SU-DHL-6 (cell line): ENCODE measurements around the gene SPATA32.

Experiments
- H2AFZ ChIP-seq: fragments of 200-600 bp; sonication (generic); 2 replicates; pipeline ENCODE4 v1.6.1; 2014; ENCODE audit warnings: low read depth, mild to moderate bottlenecking, moderate library complexity, mixed read lengths, antibody characterized with exemption, low read length; ENCODE audit not compliant: severe bottlenecking
- H3F3A ChIP-seq: fragments of 200-600 bp; shearing (Covaris generic); 2 replicates; pipeline ENCODE4 v1.6.0; 2016; ENCODE audit warnings: antibody characterized with exemption, mild to moderate bottlenecking; ENCODE audit not compliant: insufficient read depth
- H3K27ac ChIP-seq: fragments of 200-600 bp; sonication (generic); 2 replicates; pipeline ENCODE4 v1.5.1; 2016; ENCODE audit warnings: low read depth, mild to moderate bottlenecking, low read length, moderate library complexity, mixed read lengths
- H3K27me3 ChIP-seq: fragments of 200-600 bp; sonication (generic), shearing (Covaris generic); 2 replicates; pipeline ENCODE4 v1.6.0; 2014; ENCODE audit warnings: mild to moderate bottlenecking, low read length
- H3K36me3 ChIP-seq: fragments of 200-600 bp; sonication (generic); 2 replicates; pipeline ENCODE4 v1.6.1; 2014; ENCODE audit warnings: mild to moderate bottlenecking, low read length, mixed read lengths
- H3K4me2 ChIP-seq: fragments of 300-600, 200-600 bp; shearing (Covaris generic), sonication (generic); 2 replicates; pipeline ENCODE4 v1.6.0; 2014; ENCODE audit warnings: low read length, low read depth, mild to moderate bottlenecking; ENCODE audit not compliant: poor library complexity, severe bottlenecking
- H3K4me3 ChIP-seq: fragments of 200-600 bp; sonication (generic); 2 replicates; pipeline ENCODE4 v1.5.1; 2014; ENCODE audit warnings: antibody characterized with exemption, low read length, mild to moderate bottlenecking, mixed read lengths; ENCODE audit not compliant: insufficient read depth, poor library complexity, severe bottlenecking
- H3K79me2 ChIP-seq: fragments of 200-600 bp; sonication (generic); 2 replicates; pipeline ENCODE4 v1.6.1; 2014; ENCODE audit warnings: mild to moderate bottlenecking, low read length, moderate library complexity; ENCODE audit not compliant: insufficient read depth
- H3K9ac ChIP-seq: fragments of 200-600 bp; sonication (generic); 2 replicates; pipeline ENCODE4 v1.7.0; 2014; ENCODE audit warnings: mild to moderate bottlenecking, low read length
- H3K9me2 ChIP-seq: fragments of 200-600 bp; sonication (generic); replicated peaks from 2 replicates; pipeline ENCODE4 v1.6.1; 2014; ENCODE audit warnings: low read length; ENCODE audit not compliant: insufficient read depth
- H3K9me3 ChIP-seq: fragments of 200-600 bp; sonication (generic); 2 replicates; pipeline ENCODE4 v1.6.1; 2014; ENCODE audit warnings: low read length, mixed read lengths; ENCODE audit not compliant: insufficient read depth
- H4K20me1 ChIP-seq: fragments of 200-600 bp; sonication (generic); 2 replicates; pipeline ENCODE4 v1.6.1; 2014; ENCODE audit warnings: low read depth, mild to moderate bottlenecking, antibody characterized with exemption, low read length, moderate library complexity, mixed read lengths
- EZH2phosphoT487 ChIP-seq: fragments of 200-600 bp; sonication (generic), shearing (Covaris generic); conservative IDR thresholded peaks from 2 replicates; pipeline ENCODE4 v1.6.1; 2018; ENCODE audit warnings: mild to moderate bottlenecking, antibody characterized with exemption, low read length, moderate library complexity, mixed read lengths
- TF ChIP-seq, protein P1 (sequence below): fragments of 200-600 bp; sonication (generic); IDR thresholded peaks from one replicate; pipeline ENCODE4 v1.5.1; 2017; ENCODE audit warnings: antibody characterized with exemption, mild to moderate bottlenecking, low read length, moderate library complexity; ENCODE audit not compliant: insufficient read depth, poor library complexity, severe bottlenecking

Gene SPATA32

DNA sequence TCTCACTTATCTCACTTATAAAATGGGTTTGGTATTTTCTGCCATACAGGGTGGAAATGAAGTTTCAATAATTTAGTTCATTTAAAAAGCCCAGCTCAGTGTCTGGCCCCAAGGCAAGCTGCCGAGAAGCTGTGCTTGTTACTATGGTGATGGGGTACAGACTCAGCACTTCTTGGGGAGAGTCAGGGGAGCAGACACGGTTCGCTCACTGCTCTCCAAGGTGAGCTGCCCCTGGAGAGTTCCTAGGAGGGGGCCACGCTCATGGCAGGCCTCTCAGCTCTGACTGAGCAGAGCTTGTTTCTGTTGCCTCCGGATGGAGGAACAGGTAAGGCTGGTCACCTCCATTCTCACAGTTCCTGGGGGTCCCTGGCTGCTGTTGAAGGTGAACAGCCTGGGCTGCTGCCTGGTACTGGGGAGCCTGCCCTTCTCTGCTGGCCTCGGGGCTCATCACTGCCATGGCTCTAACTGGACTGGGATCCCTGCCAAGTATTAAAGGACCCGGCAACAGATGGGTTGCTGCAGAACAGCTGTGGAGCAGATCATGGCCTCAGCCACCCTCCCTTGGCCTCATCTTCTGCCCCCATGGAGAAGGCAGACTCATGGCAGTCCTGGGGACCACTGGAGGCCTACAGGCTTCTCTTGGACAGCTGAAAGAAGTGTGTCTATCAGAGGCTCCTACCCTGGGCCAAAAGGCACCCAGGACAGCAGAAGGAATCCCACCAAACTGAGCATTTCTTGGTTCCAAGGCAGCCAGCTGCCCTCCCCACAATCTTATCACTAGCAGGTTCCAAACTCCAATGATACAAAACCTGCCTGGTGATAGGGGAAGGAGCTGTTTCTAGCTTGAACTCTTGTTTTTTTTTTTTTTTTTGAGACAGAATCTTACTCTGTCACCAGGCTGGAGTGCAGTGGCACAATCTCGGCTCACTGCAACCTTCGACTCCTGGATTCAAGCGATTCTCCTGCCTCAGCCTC, 25.9 kb upstream of the SPATA32 start:
- H3K36me3 ChIP-seq: no peaks in the 10 kb centered on the region
- H3K9me2 ChIP-seq: no peaks in the 10 kb centered on the region
- H4K20me1 ChIP-seq: no peaks in the 10 kb centered on the region; the same call in 1 of the 2 replicates
- H3K27me3 ChIP-seq: no peaks in the 10 kb centered on the region
- no peak overlapping the region for H3K9ac ChIP-seq
- no peaks in the 10 kb centered on the region for H3K79me2 ChIP-seq
- H3K4me3 ChIP-seq: no peak overlapping the region
- no peak overlapping the region for H2AFZ ChIP-seq
- no peaks in the 10 kb centered on the region for H3F3A ChIP-seq
- H3K9me3 ChIP-seq: no peaks in the 10 kb centered on the region
- no peak overlapping the region for H3K4me2 ChIP-seq
- TF ChIP-seq, protein P1, sequence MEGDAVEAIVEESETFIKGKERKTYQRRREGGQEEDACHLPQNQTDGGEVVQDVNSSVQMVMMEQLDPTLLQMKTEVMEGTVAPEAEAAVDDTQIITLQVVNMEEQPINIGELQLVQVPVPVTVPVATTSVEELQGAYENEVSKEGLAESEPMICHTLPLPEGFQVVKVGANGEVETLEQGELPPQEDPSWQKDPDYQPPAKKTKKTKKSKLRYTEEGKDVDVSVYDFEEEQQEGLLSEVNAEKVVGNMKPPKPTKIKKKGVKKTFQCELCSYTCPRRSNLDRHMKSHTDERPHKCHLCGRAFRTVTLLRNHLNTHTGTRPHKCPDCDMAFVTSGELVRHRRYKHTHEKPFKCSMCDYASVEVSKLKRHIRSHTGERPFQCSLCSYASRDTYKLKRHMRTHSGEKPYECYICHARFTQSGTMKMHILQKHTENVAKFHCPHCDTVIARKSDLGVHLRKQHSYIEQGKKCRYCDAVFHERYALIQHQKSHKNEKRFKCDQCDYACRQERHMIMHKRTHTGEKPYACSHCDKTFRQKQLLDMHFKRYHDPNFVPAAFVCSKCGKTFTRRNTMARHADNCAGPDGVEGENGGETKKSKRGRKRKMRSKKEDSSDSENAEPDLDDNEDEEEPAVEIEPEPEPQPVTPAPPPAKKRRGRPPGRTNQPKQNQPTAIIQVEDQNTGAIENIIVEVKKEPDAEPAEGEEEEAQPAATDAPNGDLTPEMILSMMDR: no peak
- no peak for TF ChIP-seq EZH2phosphoT487
- no peak overlapping the region for H3K27ac ChIP-seq

DNA sequence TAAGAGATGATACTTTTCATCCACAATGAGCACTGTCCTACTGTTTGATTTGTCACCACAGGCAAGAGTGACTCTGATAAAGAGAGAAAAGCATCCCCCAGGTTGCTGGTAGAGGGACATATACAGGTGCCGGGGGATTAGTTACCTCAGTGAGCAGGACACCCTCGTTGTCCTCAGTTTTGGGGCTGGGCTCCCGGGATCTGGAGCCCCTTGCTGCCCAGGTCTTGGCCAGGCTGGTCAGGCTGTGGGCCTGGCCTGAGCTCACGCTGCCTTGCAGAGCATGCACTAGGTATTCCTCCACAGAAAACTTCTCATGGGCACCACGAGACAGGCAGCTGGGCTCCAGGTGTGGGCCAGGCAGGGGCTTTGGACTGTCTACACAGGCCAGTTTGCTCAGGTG, 24.4 kb upstream of the SPATA32 start:
- no peak overlapping the region for H3K9ac ChIP-seq
- no peaks in the 10 kb centered on the region for H3F3A ChIP-seq
- H3K27ac ChIP-seq: no peak overlapping the region
- no peaks in the 10 kb centered on the region for H3K9me2 ChIP-seq
- no peaks in the 10 kb centered on the region for H3K36me3 ChIP-seq
- no peaks in the 10 kb centered on the region for H3K9me3 ChIP-seq
- no peaks in the 10 kb centered on the region for H3K27me3 ChIP-seq
- H4K20me1 ChIP-seq: no peaks in the 10 kb centered on the region
- no peaks in the 10 kb centered on the region for H3K79me2 ChIP-seq
- H2AFZ ChIP-seq: no peak overlapping the region
- TF ChIP-seq, protein P1: no peak
- no peak for TF ChIP-seq EZH2phosphoT487
- no peak overlapping the region for H3K4me2 ChIP-seq
- H3K4me3 ChIP-seq: no peak overlapping the region

DNA sequence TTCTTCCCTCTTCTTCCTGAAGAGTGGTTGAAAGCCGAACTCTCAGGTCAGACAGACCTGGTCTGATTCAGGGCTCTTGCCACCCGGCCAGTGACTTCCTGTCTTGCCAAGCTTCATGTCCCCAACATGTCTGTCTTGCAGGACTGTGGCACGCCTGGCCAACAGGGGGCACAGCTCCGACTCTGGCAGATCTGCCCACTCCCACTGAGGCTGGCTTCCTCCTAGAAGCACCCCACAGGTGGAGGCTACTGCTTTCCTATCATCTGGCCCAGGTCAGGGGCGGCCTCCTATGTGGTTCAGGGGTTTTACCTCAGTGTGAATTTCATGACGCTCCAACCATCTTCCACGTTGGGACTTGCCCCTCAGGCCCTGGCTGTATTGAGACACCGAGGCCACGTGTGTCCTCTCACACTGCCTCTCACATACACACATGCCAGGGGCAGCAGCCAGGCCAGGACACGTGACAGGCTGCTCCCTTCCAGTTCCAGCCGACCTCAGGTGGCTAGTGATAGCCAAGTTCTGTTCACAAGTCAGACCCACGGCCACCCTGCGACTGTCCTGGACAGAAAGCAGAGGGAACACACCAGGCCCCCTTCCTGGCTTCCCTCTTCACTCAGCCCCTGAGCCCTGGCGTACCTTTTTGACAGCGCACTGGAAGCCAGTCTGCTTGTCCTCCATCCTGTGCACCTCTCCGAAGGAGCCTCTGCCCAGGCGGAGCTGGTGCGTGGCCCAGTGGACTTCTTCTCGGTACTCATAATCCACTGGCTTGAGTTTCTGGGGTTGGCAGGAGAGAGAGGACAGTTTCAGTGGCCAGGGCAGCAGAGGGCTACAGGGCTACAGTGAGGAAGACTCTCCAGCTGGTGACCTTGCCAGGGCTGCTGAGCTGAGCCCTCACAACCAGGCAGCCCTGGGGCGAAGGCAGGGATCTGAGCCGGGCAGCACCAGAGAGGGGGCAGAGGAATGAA, 22.6 kb upstream of the SPATA32 start:
- Histone ChIP-seq H3K27ac (no peak overlapping the region), H2AFZ (no peak overlapping the region), H3K4me2 (no peak overlapping the region), H3K36me3 (no peaks in the 10 kb centered on the region), H3K9me2 (no peaks in the 10 kb centered on the region), H3K27me3 (no peaks in the 10 kb centered on the region), H3K79me2 (no peaks in the 10 kb centered on the region), H3K9me3 (no peaks in the 10 kb centered on the region), H3K9ac (no peak overlapping the region), H3F3A (no peaks in the 10 kb centered on the region), H3K4me3 (no peak overlapping the region), H4K20me1 (no peaks in the 10 kb centered on the region)
- no peak for TF ChIP-seq EZH2phosphoT487
- TF ChIP-seq, protein P1: no peak
